Pancreas (tissue), 10 donors: ENCODE data around the gene CCSER1. TPM values are rescaled to one million over a fixed set of nuclear protein-coding genes. Genes with fewer than 3 reads are reported as not detected.
"Not testable (repeated sequence)": the region's sequence is repeated elsewhere in the genome, so short reads cannot be mapped to it uniquely, and the experiment has no call there.

Experiments
- ATAC-seq, 4 donors: fragments of 200-7000 bp; cut with Tn5 transposase; one replicate each; pipeline versions ENCODE4 v1.8.0 to v1.9.1; 2020; ENCODE audit warnings: mild to moderate bottlenecking in 4 of 4, moderate library complexity in 4 of 4
- DNase-seq, 6 donors: peaks; one replicate each; pipeline ENCODE4 v3.0.0-alpha.2; 2020
- FAIRE-seq: peaks from 2 replicates; lab custom pipeline; 2012; peaks lifted over from hg19 to GRCh38; lab: Jason Lieb, UNC
- H3K27ac ChIP-seq, 4 donors: fragments of 200-600 bp; sonication (generic); 1 replicate in 3 of 4; 2 replicates in 1 of 4; pipeline versions ENCODE4 v1.5.0 to v1.8.0; 2020
- H3K27me3 ChIP-seq, 4 donors: fragments of 200-600 bp; one replicate each; pipeline ENCODE4 v1.8.0; 2021
- H3K36me3 ChIP-seq, 3 donors: fragments of 200-600 bp; sonication (generic) in 1 of 3; one replicate each; pipeline versions ENCODE4 v1.5.0 to v1.8.0; 2020 to 2021
- H3K4me1 ChIP-seq, 3 donors: fragments of 200-600 bp; one replicate each; pipeline ENCODE4 v1.8.0; 2021
- H3K4me3 ChIP-seq, 4 donors: fragments of 200-600 bp; sonication (generic) in 2 of 4; one replicate each; pipeline versions ENCODE4 v1.5.0 to v1.8.0; 2020 to 2021
- H3K9me3 ChIP-seq, 4 donors: fragments of 200-600 bp; one replicate each; pipeline ENCODE4 v1.8.0; 2021
- CTCF ChIP-seq, 4 donors: fragments of 200-600 bp; sonication (generic) in 3 of 4; IDR thresholded peaks; one replicate each; pipeline versions ENCODE4 v1.5.0 to v1.8.0; 2021; ENCODE audit warnings: antibody characterized with exemption in 4 of 4
- WGBS, 2 donors: extraction: QIAGEN DNeasy Blood & Tissue Kit; methylation state at CpG; one replicate each; pipeline ENCODE4 v1.1.7; 2013; 5-methylcytosine and 5-hydroxymethylcytosine counted together
- intact Hi-C, 3 donors: fragments of 100-400 bp; cut with DNase I; formaldehyde crosslinking; loops; one replicate each; pipeline versions ENCODE4 v1.11.1 to v1.14.2; 2022
- polyA plus RNA-seq, 2 donors: library from polyadenylated mRNA; stranded (reverse); fragments of 200-250 nt; gene quantifications; one replicate each; pipeline ENCODE4 v1.2.3, GENCODE V29; 2013
- total RNA-seq, 6 donors: library from RNA; stranded (reverse); fragmentation: NEBNext Ultra II Directional in 4 of 6; extraction: Animal tissue kit (Norgen Biotek cat#: 25700) in 4 of 6; gene quantifications; one replicate each; pipeline versions ENCODE4 v1.2.1 to v1.2.4, GENCODE V29; 2021 to 2023
- donor health status: healthy with polysubstance abuse.
- donor health status: DM: no; HTN: no; CAD: no; lungs with moderate emphysema.
- donor health status: DM: no; HTN: no; CAD: no.
- donor health status: control.
- donor health status: control.
- donor health status: Bipolar disorder and iron deficiency.
- donor health status: DM: yes; HTN: yes; CAD: no.
- donor health status: DM: no; HTN: no; CAD: no.
- donor health status: DM: no; HTN: no; CAD: no.
- donor health status: DM: yes; HTN: yes; CAD: no.

Gene CCSER1
- total and polyA plus RNA-seq, 8 donors = 0.99 to 12.7 (median 5.1) TPM

DNA sequence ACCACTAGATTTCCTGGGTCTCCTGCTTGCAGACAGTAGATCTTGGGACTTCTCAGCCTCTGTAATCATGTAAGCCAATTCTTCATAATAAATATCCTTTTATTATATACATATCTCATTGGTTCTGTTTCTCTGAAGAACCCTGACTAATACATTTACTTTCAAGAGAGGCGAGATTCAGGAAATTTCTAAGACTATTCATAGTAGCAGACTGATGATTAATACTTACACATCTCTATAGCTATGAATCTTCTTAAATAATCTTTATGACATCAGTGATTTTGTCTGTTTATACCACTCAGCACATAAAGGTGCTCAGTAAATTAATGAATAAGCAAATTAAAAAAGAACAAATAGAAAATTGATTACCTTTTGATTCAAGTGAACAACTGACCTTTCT lies 1494.3 kb downstream of the CCSER1 start:
- FAIRE-seq (no peak), DNase-seq (no peak), ATAC-seq (no peak)
- no peaks in the 10 kb centered on the region for H3K36me3 ChIP-seq
- H3K4me3 ChIP-seq = no peak overlapping the region
- WGBS, 2 donors = 64 to 86% methylated on average over 1 of the region's 1 CpG
- no peaks in the 10 kb centered on the region for H3K9me3 ChIP-seq
- no peak for TF ChIP-seq CTCF (IDR thresholded peaks at IDR 0.05)
- H3K27me3 ChIP-seq = no peaks in the 10 kb centered on the region
- no peak overlapping the region for H3K27ac ChIP-seq
- H3K4me1 ChIP-seq = no peaks in the 10 kb centered on the region
- intact Hi-C loops = no loop called here

- intact Hi-C loops = no loop called here
- Histone ChIP-seq H3K27me3 (no peaks in the 10 kb centered on the region), H3K36me3 (no peaks in the 10 kb centered on the region), H3K4me1 (no peaks in the 10 kb centered on the region), H3K4me3 (no peak overlapping the region), H3K27ac (no peak overlapping the region), H3K9me3 (no peaks in the 10 kb centered on the region)
- WGBS, 2 donors = 66 to 68% methylated on average over 3 of the region's 3 CpGs
- DNase-seq (peak in 1 of 6 donors; percentile 12), FAIRE-seq (no peak), ATAC-seq (no peak)
- no peak for TF ChIP-seq CTCF (IDR thresholded peaks at IDR 0.05)
These were observed 1495.9 kb downstream of the CCSER1 start for GRCh38 chr4:91622925-91623602.

GRCh38 chr4:91623603-91623967 lies 1496.4 kb downstream of the CCSER1 start:
- H3K4me1 ChIP-seq, H3K4me3 ChIP-seq, intact Hi-C loops, H3K27me3 ChIP-seq, H3K36me3 ChIP-seq, ATAC-seq, DNase-seq, FAIRE-seq, H3K9me3 ChIP-seq, H3K27ac ChIP-seq: not testable (repeated sequence)
- 67 to 77% methylated on average over 4 of the region's 4 CpGs for WGBS, 2 donors

DNA sequence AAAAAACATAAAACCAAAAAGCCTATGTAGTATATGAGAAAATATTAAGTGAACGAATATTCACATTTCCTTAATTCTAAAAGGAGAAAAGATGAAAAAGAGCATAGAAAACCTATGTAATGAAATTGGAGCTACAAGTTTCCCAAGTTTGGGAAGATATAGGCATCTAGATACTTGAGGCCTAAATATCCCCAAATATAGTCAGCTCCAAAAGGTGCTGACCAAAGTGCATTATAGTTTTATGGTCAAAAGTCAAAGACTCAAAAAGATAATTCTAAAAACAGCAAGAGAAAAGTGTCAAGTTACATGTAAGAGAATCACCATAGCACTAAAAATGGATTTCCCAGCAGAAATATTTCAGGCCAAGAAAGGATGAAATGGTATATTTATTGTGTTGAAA lies 1502.9 kb downstream of the CCSER1 start:
- FAIRE-seq (no peak), DNase-seq (no peak), ATAC-seq (no peak)
- Histone ChIP-seq H3K27ac (no peak overlapping the region), H3K4me3 (no peak overlapping the region), H3K4me1 (no peaks in the 10 kb centered on the region), H3K27me3 (no peaks in the 10 kb centered on the region), H3K9me3 (no peaks in the 10 kb centered on the region), H3K36me3 (no peaks in the 10 kb centered on the region)
- intact Hi-C loops = no loop called here
- 39 to 86% methylated on average over 1 of the region's 1 CpG for WGBS, 2 donors
- TF ChIP-seq CTCF (IDR thresholded peaks at IDR 0.05) = no peak

DNA sequence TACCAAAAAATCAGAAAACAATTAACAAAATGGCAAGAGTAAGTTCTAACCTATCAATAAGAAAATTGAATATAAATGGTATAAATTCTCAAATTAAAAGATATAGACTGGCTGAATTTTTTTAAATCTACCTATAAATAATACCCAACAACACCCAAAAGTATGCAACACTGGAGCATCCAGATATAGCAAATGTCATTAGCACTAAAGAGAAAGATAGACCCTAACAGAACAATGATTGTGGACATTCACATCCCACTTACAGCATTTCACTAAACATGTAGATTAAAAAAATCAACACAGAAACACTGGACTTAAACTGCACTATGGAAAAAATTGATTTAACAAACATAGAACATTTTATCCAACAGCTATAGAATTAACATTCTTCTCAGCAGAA lies 1503.6 kb downstream of the CCSER1 start:
- ATAC-seq = no peak

More for the DNA sequence above, 1503.6 kb downstream of the CCSER1 start:
- Histone ChIP-seq H3K27me3 (no peaks in the 10 kb centered on the region), H3K27ac (no peak overlapping the region), H3K4me1 (no peaks in the 10 kb centered on the region), H3K9me3 (no peaks in the 10 kb centered on the region), H3K36me3 (no peaks in the 10 kb centered on the region), H3K4me3 (no peak overlapping the region)
- intact Hi-C loops = no loop called here
- TF ChIP-seq CTCF (IDR thresholded peaks at IDR 0.05) = no peak
- no peak for DNase-seq
- no peak for FAIRE-seq
